Neural cell (in vitro differentiated cells): ENCODE results near the gene PACS1.
"Not testable (repeated sequence)": the region's sequence is repeated elsewhere in the genome, so short reads cannot be mapped to it uniquely, and the experiment has no call there.

Experiments used
- EP300 ChIP-seq: fragments of 450-650 bp; conservative IDR thresholded peaks from 2 replicates; pipeline ENCODE4 v1.6.1; 2014; ENCODE audit warnings: antibody characterized with exemption, mild to moderate bottlenecking, moderate library complexity; ENCODE audit not compliant: poor library complexity, severe bottlenecking
- EZH2 ChIP-seq: fragments of 200-600, 300-800 bp; shearing (Covaris generic), sonication (generic); IDR thresholded peaks from 2 replicates; pipeline ENCODE4 v1.6.1; 2014; ENCODE audit warnings: antibody characterized with exemption, low read length, borderline replicate concordance, mild to moderate bottlenecking; ENCODE audit not compliant: insufficient read depth, poor library complexity, severe bottlenecking
- POLR2AphosphoS5 ChIP-seq: IDR thresholded peaks from 2 replicates; pipeline ENCODE4 v1.6.1; 2012
- RAD21 ChIP-seq: fragments of 450-650 bp; conservative IDR thresholded peaks from 2 replicates; pipeline ENCODE4 v1.6.1; 2014; ENCODE audit warnings: antibody characterized with exemption, mild to moderate bottlenecking, moderate library complexity
- TF ChIP-seq, protein P1 (sequence below): fragments of 450-650 bp; IDR thresholded peaks from 2 replicates; pipeline ENCODE4 v1.5.1; 2014; ENCODE audit warnings: antibody characterized with exemption, mild to moderate bottlenecking, moderate library complexity; ENCODE audit not compliant: poor library complexity, severe bottlenecking
- TF ChIP-seq, protein P2 (sequence below): IDR thresholded peaks from 2 replicates; pipeline ENCODE4 v1.6.1; 2012; ENCODE audit warnings: borderline replicate concordance

- TF ChIP-seq, protein P1, sequence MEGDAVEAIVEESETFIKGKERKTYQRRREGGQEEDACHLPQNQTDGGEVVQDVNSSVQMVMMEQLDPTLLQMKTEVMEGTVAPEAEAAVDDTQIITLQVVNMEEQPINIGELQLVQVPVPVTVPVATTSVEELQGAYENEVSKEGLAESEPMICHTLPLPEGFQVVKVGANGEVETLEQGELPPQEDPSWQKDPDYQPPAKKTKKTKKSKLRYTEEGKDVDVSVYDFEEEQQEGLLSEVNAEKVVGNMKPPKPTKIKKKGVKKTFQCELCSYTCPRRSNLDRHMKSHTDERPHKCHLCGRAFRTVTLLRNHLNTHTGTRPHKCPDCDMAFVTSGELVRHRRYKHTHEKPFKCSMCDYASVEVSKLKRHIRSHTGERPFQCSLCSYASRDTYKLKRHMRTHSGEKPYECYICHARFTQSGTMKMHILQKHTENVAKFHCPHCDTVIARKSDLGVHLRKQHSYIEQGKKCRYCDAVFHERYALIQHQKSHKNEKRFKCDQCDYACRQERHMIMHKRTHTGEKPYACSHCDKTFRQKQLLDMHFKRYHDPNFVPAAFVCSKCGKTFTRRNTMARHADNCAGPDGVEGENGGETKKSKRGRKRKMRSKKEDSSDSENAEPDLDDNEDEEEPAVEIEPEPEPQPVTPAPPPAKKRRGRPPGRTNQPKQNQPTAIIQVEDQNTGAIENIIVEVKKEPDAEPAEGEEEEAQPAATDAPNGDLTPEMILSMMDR, result not testable (repeated sequence)
- not testable (repeated sequence) for TF ChIP-seq EZH2, RAD21, EP300, POLR2AphosphoS5
- TF ChIP-seq, protein P2, sequence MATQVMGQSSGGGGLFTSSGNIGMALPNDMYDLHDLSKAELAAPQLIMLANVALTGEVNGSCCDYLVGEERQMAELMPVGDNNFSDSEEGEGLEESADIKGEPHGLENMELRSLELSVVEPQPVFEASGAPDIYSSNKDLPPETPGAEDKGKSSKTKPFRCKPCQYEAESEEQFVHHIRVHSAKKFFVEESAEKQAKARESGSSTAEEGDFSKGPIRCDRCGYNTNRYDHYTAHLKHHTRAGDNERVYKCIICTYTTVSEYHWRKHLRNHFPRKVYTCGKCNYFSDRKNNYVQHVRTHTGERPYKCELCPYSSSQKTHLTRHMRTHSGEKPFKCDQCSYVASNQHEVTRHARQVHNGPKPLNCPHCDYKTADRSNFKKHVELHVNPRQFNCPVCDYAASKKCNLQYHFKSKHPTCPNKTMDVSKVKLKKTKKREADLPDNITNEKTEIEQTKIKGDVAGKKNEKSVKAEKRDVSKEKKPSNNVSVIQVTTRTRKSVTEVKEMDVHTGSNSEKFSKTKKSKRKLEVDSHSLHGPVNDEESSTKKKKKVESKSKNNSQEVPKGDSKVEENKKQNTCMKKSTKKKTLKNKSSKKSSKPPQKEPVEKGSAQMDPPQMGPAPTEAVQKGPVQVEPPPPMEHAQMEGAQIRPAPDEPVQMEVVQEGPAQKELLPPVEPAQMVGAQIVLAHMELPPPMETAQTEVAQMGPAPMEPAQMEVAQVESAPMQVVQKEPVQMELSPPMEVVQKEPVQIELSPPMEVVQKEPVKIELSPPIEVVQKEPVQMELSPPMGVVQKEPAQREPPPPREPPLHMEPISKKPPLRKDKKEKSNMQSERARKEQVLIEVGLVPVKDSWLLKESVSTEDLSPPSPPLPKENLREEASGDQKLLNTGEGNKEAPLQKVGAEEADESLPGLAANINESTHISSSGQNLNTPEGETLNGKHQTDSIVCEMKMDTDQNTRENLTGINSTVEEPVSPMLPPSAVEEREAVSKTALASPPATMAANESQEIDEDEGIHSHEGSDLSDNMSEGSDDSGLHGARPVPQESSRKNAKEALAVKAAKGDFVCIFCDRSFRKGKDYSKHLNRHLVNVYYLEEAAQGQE, result not testable (repeated sequence)
Observed at GRCh38 chr11:66277064-66277463, 207.0 kb downstream of the PACS1 start.
